WI38 (cell line): ENCODE measurements around the gene LGI4.

Experiments
- H3K4me3 ChIP-seq: 2 replicates; pipeline ENCODE4 v1.5.1; 2011; ENCODE audit warnings: low read depth, mild to moderate bottlenecking, control low read depth, low read length
- CTCF ChIP-seq: IDR thresholded peaks from 2 replicates; pipeline ENCODE4 v1.5.1; 2012; ENCODE audit warnings: low read depth, mild to moderate bottlenecking, control low read depth, low read length

Gene LGI4

DNA sequence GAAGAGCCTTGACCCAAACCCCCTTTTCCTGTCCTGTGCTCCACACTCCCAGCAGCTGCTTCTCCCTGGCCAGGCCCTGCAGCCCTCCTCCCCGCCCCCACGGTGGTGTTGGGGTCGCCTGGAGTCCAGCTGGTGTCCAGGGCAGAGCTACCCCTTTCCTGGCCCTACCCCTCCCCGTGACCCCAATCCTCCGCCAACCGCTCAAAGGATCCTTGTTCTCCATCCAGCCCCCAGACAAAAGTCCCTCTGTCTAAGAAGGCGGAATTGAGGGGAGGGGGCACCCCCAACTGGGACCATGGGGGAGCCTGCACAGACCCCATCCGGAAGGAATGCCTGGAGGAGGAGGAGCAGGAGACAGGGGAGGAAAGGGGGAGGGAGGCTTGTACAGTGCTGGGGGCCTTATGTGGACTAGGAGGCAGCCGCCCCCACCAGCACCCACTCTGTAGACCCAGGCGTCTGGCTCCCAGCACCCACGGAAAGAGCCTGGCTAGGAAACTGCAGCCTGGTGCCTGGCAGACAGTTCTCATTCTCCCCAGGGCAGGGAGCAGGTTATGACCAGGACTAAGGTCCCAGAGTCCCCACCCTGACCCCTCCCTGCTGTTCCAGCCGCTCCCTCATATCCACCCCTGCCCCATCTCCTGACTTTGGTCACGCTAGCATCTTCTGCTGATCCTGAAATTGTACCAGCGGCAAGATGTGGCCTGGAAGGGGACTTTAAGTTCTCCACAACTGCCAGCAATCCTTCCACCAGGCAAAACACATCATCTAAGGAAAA is 19.5 kb downstream of the LGI4 start, which contains the start of gene FXYD3:
Gene FXYD3 (plus strand): TSS at position 647 of the 775 bp plus-strand sequence. CDS start 3,554 bp downstream, outside the sequence.
- no peak within 1 kb of the TSS for H3K4me3 ChIP-seq
- TF ChIP-seq CTCF, result no peak

- TF ChIP-seq CTCF, result peak; percentile 99
- no peak overlapping the region for H3K4me3 ChIP-seq
Measured at GRCh38 chr19:35114353-35115176, 20.3 kb downstream of the LGI4 start.

DNA sequence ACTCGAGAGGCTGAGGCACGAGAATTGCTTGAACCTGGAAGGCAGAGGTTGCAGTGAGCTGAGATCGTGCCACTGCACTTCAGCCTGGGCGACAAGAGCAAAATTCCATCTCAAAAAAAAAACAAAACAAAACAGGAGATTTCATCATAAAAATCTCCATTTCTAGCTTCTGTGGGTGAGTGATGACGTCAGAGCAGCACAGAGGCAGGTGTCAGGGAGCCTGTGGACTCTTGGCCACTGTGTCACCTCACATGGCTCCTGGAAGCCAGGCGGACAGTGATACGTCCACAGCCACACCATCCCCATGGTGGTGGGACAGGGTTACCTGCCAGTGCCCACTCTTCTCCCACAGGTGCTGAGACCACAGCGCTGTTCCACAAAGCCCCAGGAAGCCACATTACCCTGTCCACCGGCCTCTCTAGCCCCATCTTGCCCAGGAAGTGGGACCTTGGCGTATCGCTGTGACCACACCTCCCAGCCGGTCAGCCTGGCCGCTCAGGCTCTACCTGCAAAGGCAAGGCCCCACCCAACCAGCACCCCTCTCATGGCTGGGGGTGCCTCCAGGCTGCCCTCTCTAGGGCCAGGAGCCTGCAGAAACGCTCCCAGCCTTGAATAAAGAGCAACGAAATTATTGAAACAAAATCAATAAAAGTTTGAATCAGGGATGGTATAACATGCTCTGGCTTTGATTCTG is 21.7 kb downstream of the LGI4 start:
- TF ChIP-seq CTCF, result no peak
- no peak overlapping the region for H3K4me3 ChIP-seq

DNA sequence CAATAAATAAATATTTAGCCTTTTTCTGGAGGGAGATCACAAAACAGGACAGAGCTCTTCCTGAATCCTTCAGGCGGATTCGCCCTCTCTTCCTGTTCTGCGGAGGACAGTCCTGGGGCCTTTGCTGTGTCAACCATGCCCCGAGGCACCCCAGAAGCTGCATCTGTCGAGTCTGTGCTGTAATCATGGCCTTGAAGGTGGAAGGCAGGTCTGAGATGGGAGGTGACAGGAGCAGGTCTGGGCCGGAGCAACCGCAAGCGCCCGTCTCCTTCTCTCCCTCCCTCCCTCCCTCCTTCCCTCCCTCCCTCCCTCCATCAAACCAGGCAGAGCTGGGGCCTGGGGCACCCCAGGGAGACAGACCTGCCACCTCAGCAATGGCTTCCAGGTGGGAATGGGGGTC is 23.9 kb downstream of the LGI4 start:
- no peak overlapping the region for H3K4me3 ChIP-seq
- no peak for TF ChIP-seq CTCF

DNA sequence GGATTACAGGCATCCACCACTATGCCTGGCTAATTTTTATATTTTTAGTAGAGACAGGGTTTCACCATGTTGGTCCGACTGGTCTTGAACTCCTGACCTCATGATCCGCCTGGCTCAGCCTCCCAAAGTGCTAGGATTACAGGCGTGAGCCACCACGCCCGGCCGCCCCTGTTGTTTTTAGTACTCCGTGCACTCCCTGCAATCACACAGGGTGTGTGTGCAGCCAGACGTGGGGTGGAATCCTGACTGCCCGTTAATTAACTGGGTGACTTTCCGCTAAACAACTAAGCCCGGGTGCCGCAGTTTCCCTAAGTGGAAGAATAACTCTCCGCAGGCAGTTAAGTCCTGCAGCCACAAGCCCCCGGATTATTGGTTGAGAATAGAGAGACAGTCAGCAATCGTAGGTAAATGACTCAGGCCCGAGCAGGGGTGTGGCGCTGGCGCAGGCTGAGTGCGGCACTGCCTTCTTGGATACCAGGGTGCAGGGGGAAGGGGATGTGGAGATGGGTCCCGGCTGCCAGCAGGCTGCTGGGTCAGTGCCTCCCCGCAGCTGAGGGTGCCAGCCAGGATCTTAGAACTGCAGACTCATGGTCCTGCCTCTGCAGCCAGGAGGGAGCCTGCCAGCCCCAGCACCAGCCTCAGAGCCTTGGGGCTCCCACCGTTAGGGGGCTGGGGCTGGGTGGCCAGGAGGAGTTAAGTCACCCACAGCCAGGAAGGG is 25.3 kb downstream of the LGI4 start:
- no peak for TF ChIP-seq CTCF

DNA sequence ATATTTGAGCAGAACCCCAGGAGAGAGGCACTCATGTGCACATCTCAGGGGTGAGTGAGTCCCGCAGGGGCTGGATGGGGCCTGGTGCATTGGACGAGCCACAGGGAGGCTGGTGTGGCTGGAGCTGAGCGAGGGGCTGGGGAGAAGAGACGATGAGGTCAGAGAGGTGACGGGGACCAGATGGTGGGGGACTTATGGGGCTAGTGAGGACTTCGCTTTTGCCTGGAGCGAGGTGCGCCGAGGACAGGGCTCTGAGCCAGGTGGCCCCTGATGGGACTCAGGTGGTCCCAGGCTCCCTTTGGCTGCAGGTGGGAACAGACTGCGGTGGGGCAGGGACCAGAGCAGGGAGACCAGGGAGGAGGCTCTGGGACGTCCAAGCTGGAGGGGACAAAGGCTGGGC is 26.1 kb downstream of the LGI4 start:
- no peak overlapping the region for H3K4me3 ChIP-seq
- TF ChIP-seq CTCF, result no peak

More for the DNA sequence above, 25.3 kb downstream of the LGI4 start:
- no peak overlapping the region for H3K4me3 ChIP-seq
